A673 (cell line): ENCODE measurements around the gene MICAL3. TPM values are rescaled to one million over a fixed set of nuclear protein-coding genes. Genes with fewer than 3 reads are reported as not detected.

Experiments
- BruUV-seq: library from RNA; stranded (reverse); fragments of 400-500 nt; replicated peaks from 2 replicates; lab custom pipeline; 2021; lab: Mats Ljungman, UMichigan
- CTCF ChIA-PET: fragments of 300-600 bp; sonication (Branson Sonifier 250); formaldehyde crosslinking; loops from one replicate; lab custom pipeline; 2022; ENCODE audit warnings: antibody characterized with exemption; lab: Charles Lee
- POLR2A ChIA-PET: fragments of 300-600 bp; sonication (Branson Sonifier 250); formaldehyde crosslinking; loops from one replicate; lab custom pipeline; 2022; ENCODE audit warnings: antibody characterized with exemption; ENCODE audit not compliant: low non-redundant PET; lab: Charles Lee
- DNase-seq: peaks from one replicate; pipeline ENCODE4 v3.0.0-alpha.2; 2015; ENCODE audit warnings: low spot score
- H3K27ac ChIP-seq: fragments of 200-600 bp; sonication (generic); 2 replicates; pipeline ENCODE4 v1.5.1; 2016; ENCODE audit warnings: mixed run types, low read depth, mild to moderate bottlenecking, mixed read lengths, antibody characterized with exemption, low read length; ENCODE audit not compliant: poor library complexity, severe bottlenecking
- H3K27me3 ChIP-seq: fragments of 200-600 bp; sonication (generic); replicated peaks from 2 replicates; pipeline ENCODE4 v1.6.1; 2017; ENCODE audit warnings: mixed run types, low read depth, mild to moderate bottlenecking, mixed read lengths, antibody characterized with exemption, low read length; ENCODE audit not compliant: insufficient read depth, poor library complexity
- H3K36me3 ChIP-seq: fragments of 200-600 bp; sonication (generic); 2 replicates; pipeline ENCODE4 v1.6.1; 2016; ENCODE audit warnings: mixed run types, mild to moderate bottlenecking, mixed read lengths, antibody characterized with exemption, low read length; ENCODE audit not compliant: insufficient read depth, poor library complexity, severe bottlenecking
- H3K4me1 ChIP-seq: fragments of 200-600 bp; sonication (generic); 2 replicates; pipeline ENCODE4 v1.6.1; 2017; ENCODE audit warnings: mixed run types, mild to moderate bottlenecking, mixed read lengths, antibody characterized with exemption, low read length; ENCODE audit not compliant: insufficient read depth, poor library complexity, severe bottlenecking
- H3K4me3 ChIP-seq: fragments of 200-600 bp; sonication (generic); 2 replicates; pipeline ENCODE4 v1.5.1; 2016; ENCODE audit warnings: low read depth, mixed run types, mild to moderate bottlenecking, mixed read lengths, low read length; ENCODE audit not compliant: poor library complexity, severe bottlenecking
- H3K9me3 ChIP-seq: fragments of 200-600 bp; sonication (generic); 2 replicates; pipeline ENCODE4 v1.6.1; 2016; ENCODE audit warnings: mixed run types, low read depth, mild to moderate bottlenecking, mixed read lengths, antibody characterized with exemption, low read length; ENCODE audit not compliant: poor library complexity, severe bottlenecking
- CTCF ChIP-seq: fragments of 300-800, 200-600 bp; sonication (generic); conservative IDR thresholded peaks from 2 replicates; pipeline ENCODE4 v1.5.1; 2017; ENCODE audit warnings: low read depth, mild to moderate bottlenecking, antibody characterized with exemption, low read length, moderate library complexity, mixed read lengths
- EZH2 ChIP-seq: fragments of 200-600 bp; sonication (generic); IDR thresholded peaks from 2 replicates; pipeline ENCODE4 v1.6.1; 2017; ENCODE audit warnings: borderline replicate concordance, low read depth, mild to moderate bottlenecking, mixed read lengths, antibody characterized with exemption, low read length; ENCODE audit not compliant: poor library complexity, severe bottlenecking
- intact Hi-C: fragments of 100-400 bp; cut with micrococcal nuclease; formaldehyde crosslinking; loops from one replicate; pipeline ENCODE4 v1.10.0; 2022; ENCODE audit not compliant: unreplicated experiment
- total RNA-seq: library from RNA; stranded (reverse); gene quantifications from 2 replicates; pipeline ENCODE4 v1.2.3, GENCODE V29; 2021

MICAL3 gene
- total RNA-seq, 1 experiment from 2014 or later: 63.6 TPM

- intact Hi-C loops: no loop called here
- DNase-seq: no peak
- Histone ChIP-seq H3K9me3 (no peaks in the 10 kb centered on the region), H3K36me3 (peaks cover 3% of the 10 kb centered on the region), H3K27ac (no peak overlapping the region), H3K27me3 (no peaks in the 10 kb centered on the region), H3K4me1 (no peaks in the 10 kb centered on the region), H3K4me3 (no peak overlapping the region)
- BruUV-seq: no TSS peak
- POLR2A ChIA-PET: no interaction called here
- CTCF ChIA-PET: no interaction called here
- no peak for TF ChIP-seq CTCF
- no peak for TF ChIP-seq EZH2
These were observed 189.1 kb downstream of the MICAL3 start for GRCh38 chr22:17835256-17835655.

GRCh38 chr22:17833489-17833888 is 190.9 kb downstream of the MICAL3 start:
- no peak for DNase-seq
- Histone ChIP-seq H3K4me1 (no peaks in the 10 kb centered on the region), H3K9me3 (no peaks in the 10 kb centered on the region), H3K4me3 (no peak overlapping the region), H3K27ac (no peak overlapping the region), H3K36me3 (peaks cover 3% of the 10 kb centered on the region), H3K27me3 (no peaks in the 10 kb centered on the region)
- intact Hi-C loops: no loop called here
- ChIA-PET POLR2A (no interaction called here), CTCF (no interaction called here)
- no TSS peak for BruUV-seq
- no peak for TF ChIP-seq CTCF
- TF ChIP-seq EZH2: no peak

- ChIA-PET CTCF (no interaction called here), POLR2A (no interaction called here)
- H3K4me3 ChIP-seq: no peak overlapping the region
- no peaks in the 10 kb centered on the region for H3K9me3 ChIP-seq
- intact Hi-C loops: no loop called here
- H3K4me1 ChIP-seq: no peaks in the 10 kb centered on the region
- peaks cover 1% of the 10 kb centered on the region for H3K36me3 ChIP-seq
- H3K27ac ChIP-seq: no peak overlapping the region
- H3K27me3 ChIP-seq: no peaks in the 10 kb centered on the region
- DNase-seq: no peak
- BruUV-seq: no TSS peak
- TF ChIP-seq CTCF: no peak
- TF ChIP-seq EZH2: no peak
These were observed 191.7 kb downstream of the MICAL3 start for GRCh38 chr22:17832665-17833064.
